Suprapubic skin (tissue), 4 donors: ENCODE results near the gene EPS8L1. TPM values are rescaled to one million over a fixed set of nuclear protein-coding genes. Genes with fewer than 3 reads are reported as not detected.

Experiments used
- DNase-seq, 2 donors: peaks; one replicate each; pipeline ENCODE4 v3.0.0-alpha.2; 2019; ENCODE audit warnings: low spot score in 2 of 2
- H3K27ac ChIP-seq: fragments of 200-600 bp; sonication (generic); one replicate; pipeline ENCODE4 v1.5.1; 2019
- H3K27me3 ChIP-seq: fragments of 200-600 bp; sonication (generic); one replicate; pipeline ENCODE4 v1.5.1; 2019
- H3K36me3 ChIP-seq: fragments of 200-600 bp; sonication (generic); one replicate; pipeline ENCODE4 v1.5.1; 2019
- H3K4me1 ChIP-seq: fragments of 200-600 bp; sonication (generic); one replicate; pipeline ENCODE4 v1.5.1; 2019
- H3K4me3 ChIP-seq: fragments of 200-600 bp; sonication (generic); one replicate; pipeline ENCODE4 v1.5.1; 2019; ENCODE audit warnings: mild to moderate bottlenecking
- H3K9me3 ChIP-seq: fragments of 200-600 bp; sonication (generic); one replicate; pipeline ENCODE4 v1.5.1; 2019
- EP300 ChIP-seq: sonication (generic); formaldehyde crosslinking; IDR thresholded peaks from one replicate; pipeline ENCODE4 v1.6.1; 2017; ENCODE audit warnings: antibody characterized with exemption
- POLR2A ChIP-seq, 2 donors: fragments of 450-650 bp; IDR thresholded peaks; one replicate each; pipeline ENCODE4 v1.6.1; 2017; ENCODE audit warnings: antibody characterized with exemption in 2 of 2, mild to moderate bottlenecking in 2 of 2, moderate library complexity in 2 of 2
- POLR2AphosphoS5 ChIP-seq, 3 donors: sonication (generic); formaldehyde crosslinking; IDR thresholded peaks; one replicate each; pipeline ENCODE4 v1.6.1; 2017; ENCODE audit warnings: antibody characterized with exemption in 3 of 3
- WGBS: methylation state at CpG from one replicate; pipeline ENCODE4 v1.1.5; 2018; 5-methylcytosine and 5-hydroxymethylcytosine counted together
- total RNA-seq, 4 donors: library from RNA; depleted of rRNA; stranded (reverse); fragments of >200 nt; gene quantifications; one replicate each; pipeline ENCODE4 v1.1.0, GENCODE V29; 2016
- TF ChIP-seq, protein P1 (sequence below), 2 donors: fragments of 200-600 bp in 1 of 2; fragments of 450-650 bp in 1 of 2; sonication (generic) in 1 of 2; IDR thresholded peaks; one replicate each; pipeline ENCODE4 v1.5.1; 2016 to 2019; ENCODE audit warnings: antibody characterized with exemption in 2 of 2, mild to moderate bottlenecking in 1 of 2, moderate library complexity in 1 of 2

EPS8L1 gene
- total RNA-seq, 4 donors from 2014 or later: 243 to 384 (median 304) TPM

DNA sequence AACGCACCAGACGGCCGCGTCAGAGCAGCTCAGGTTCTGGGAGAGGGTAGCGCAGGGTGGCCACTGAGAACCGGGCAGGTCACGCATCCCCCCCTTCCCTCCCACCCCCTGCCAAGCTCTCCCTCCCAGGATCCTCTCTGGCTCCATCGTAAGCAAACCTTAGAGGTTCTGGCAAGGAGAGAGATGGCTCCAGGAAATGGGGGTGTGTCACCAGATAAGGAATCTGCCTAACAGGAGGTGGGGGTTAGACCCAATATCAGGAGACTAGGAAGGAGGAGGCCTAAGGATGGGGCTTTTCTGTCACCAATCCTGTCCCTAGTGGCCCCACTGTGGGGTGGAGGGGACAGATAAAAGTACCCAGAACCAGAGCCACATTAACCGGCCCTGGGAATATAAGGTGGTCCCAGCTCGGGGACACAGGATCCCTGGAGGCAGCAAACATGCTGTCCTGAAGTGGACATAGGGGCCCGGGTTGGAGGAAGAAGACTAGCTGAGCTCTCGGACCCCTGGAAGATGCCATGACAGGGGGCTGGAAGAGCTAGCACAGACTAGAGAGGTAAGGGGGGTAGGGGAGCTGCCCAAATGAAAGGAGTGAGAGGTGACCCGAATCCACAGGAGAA lies 39.9 kb downstream of the EPS8L1 start:
- WGBS: 48% methylated on average over 13 of the region's 13 CpGs
- peak overlapping the region; percentile 69 for H3K4me3 ChIP-seq
- peaks cover 62% of the 10 kb centered on the region for H3K4me1 ChIP-seq
- TF ChIP-seq, protein P1, sequence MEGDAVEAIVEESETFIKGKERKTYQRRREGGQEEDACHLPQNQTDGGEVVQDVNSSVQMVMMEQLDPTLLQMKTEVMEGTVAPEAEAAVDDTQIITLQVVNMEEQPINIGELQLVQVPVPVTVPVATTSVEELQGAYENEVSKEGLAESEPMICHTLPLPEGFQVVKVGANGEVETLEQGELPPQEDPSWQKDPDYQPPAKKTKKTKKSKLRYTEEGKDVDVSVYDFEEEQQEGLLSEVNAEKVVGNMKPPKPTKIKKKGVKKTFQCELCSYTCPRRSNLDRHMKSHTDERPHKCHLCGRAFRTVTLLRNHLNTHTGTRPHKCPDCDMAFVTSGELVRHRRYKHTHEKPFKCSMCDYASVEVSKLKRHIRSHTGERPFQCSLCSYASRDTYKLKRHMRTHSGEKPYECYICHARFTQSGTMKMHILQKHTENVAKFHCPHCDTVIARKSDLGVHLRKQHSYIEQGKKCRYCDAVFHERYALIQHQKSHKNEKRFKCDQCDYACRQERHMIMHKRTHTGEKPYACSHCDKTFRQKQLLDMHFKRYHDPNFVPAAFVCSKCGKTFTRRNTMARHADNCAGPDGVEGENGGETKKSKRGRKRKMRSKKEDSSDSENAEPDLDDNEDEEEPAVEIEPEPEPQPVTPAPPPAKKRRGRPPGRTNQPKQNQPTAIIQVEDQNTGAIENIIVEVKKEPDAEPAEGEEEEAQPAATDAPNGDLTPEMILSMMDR (IDR thresholded peaks at IDR 0.05): no peak
- TF ChIP-seq POLR2AphosphoS5 (IDR thresholded peaks at IDR 0.05) (no peak), EP300 (no peak), POLR2A (IDR thresholded peaks at IDR 0.05) (no peak)
- H3K27ac ChIP-seq: peak overlapping the region; percentile 80
- H3K36me3 ChIP-seq: peaks cover 12% of the 10 kb centered on the region
- no peak for DNase-seq
- no peaks in the 10 kb centered on the region for H3K27me3 ChIP-seq
- H3K9me3 ChIP-seq: no peaks in the 10 kb centered on the region

DNA sequence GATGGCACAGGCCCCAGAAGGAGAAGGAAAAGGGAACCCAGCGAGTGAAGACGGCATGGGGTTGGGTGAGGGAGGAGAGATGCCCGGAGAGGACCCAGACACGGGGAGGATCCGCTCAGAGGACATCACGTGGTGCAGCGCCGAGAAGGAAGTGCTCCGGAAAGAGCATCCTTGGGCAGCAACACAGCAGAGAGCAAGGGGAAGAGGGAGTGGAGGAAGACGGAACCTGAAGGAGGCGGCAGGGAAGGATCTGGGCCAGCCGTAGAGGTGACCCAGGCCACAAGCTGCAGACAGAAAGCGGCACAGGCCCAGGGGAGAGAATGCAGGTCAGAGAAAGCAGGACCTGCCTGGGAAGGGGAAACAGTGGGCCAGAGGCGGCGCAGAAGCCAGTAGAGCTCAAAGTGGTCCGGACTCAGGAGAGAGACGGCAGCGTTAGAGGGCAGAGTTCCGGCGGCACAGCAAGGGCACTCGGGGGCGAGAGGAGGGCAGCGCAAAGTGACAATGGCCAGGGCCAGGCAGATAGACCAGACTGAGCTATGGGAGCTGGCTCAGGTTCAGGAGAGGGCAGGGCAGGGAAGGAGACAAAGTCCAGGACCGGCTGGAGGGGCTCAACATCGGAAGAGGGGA lies 40.7 kb downstream of the EPS8L1 start:
- Histone ChIP-seq H3K36me3 (peaks cover 11% of the 10 kb centered on the region), H3K9me3 (no peaks in the 10 kb centered on the region), H3K27ac (peak overlapping the region; percentile 80), H3K4me3 (peak overlapping the region; percentile 69), H3K4me1 (peaks cover 62% of the 10 kb centered on the region), H3K27me3 (no peaks in the 10 kb centered on the region)
- TF ChIP-seq POLR2A (IDR thresholded peaks at IDR 0.05) (no peak), EP300 (no peak), POLR2AphosphoS5 (IDR thresholded peaks at IDR 0.05) (no peak)
- TF ChIP-seq, protein P1 (IDR thresholded peaks at IDR 0.05): no peak
- DNase-seq: peak in 1 of 2 donors; percentile 88
- 1% methylated on average over 25 of the region's 25 CpGs for WGBS

DNA sequence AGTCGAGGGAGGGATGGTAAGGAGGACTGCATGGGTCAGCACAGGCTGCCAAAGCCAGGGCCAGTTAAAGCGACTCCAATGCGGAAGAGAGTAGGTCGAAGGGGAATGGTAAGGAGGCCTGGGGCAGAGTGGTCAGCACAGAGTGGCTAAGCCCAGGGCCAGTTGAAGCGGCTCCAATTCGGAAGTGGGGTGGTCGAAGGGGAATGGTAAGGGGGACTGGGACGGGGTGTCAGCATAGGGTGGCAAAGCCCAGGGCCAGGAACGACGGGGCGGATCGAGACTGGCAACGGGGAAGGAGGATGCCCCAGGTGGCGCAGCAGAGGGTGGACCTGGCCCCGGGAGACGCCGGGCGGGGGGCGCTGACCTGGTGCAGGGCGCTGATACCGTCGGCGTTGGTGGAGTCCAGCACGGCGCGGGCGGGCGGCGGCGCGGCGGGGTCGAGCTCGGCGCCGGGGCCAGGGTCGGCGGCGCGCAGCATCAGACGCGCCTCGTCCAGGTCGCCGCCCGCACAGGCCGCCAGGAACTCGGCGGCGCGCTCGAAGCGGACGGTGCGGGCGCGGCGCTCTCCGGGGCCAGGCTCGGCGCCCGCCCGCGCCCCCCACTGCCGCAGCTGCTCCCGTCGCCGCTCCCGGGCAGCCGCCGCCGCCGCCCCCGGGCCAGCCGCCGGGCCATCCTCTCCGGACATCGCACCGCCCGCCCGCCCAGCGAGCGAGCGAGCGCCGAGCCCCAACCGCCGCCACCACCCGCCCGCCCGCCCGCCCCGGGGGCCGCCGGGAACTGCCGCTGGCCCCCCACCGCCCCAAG lies 41.4 kb downstream of the EPS8L1 start, which contains the start of gene PPP1R12C:
Gene PPP1R12C, minus strand, starts transcription at position 779 of the 804 bp plus-strand sequence. Its CDS starts 94 bp downstream, at position 685.
- under 1% methylated on average over 22 of the region's 97 CpGs for WGBS
- TF ChIP-seq POLR2A (IDR thresholded peaks at IDR 0.05) (peak in 1 of 2 donors; percentile 34), EP300 (no peak)
- Histone ChIP-seq H3K27me3 (no peaks in the 10 kb centered on the region), H3K4me1 (peaks cover 56% of the 10 kb centered on the region), H3K4me3 (peak within 1 kb of the TSS; percentile 69), H3K27ac (peak within 1 kb of the TSS; percentile 80), H3K9me3 (no peaks in the 10 kb centered on the region), H3K36me3 (peaks cover 6% of the 10 kb centered on the region)
- no peak for DNase-seq

DNA sequence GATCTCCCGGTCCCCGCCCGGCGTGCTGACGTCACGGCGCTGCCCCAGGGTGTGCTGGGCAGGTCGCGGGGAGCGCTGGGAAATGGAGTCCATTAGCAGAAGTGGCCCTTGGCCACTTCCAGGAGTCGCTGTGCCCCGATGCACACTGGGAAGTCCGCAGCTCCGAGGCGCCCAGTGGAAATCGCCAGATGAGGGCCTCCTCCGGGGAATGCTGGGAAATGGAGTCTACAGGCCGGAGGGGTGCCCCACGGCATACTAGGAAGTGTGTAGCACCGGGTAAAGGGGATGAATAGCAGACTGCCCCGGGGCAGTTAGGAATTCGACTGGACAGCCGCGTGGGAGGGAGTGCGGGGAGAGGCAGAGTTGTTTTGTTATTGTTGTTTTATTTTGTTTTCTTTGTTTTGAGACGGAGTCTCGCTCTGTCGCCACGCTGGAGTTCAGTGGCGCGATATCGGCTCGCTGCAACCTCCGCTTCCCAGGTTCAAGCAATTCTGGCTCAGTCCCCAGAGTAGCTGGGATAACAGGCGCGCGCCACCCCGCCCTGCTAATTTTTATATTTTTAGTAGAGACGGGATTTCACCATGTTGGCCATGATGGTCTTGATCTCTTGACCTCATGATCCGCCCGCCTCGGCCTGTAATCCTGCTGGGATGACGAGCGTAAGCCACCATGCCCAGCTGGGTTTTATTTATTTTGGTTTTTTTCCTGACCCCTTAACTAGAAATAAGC lies 42.2 kb downstream of the EPS8L1 start:
- Histone ChIP-seq H3K9me3 (no peaks in the 10 kb centered on the region), H3K36me3 (no peaks in the 10 kb centered on the region), H3K4me3 (peak overlapping the region; percentile 69), H3K27me3 (no peaks in the 10 kb centered on the region), H3K27ac (peak overlapping the region; percentile 80), H3K4me1 (peaks cover 48% of the 10 kb centered on the region)
- WGBS: under 1% methylated on average over 31 of the region's 44 CpGs
- DNase-seq: peak; percentile 98 to 99
- no peak for TF ChIP-seq POLR2A (IDR thresholded peaks at IDR 0.05)
- TF ChIP-seq POLR2AphosphoS5 (IDR thresholded peaks at IDR 0.05): peak in 2 of 3 donors; percentile 33 to 84

DNA sequence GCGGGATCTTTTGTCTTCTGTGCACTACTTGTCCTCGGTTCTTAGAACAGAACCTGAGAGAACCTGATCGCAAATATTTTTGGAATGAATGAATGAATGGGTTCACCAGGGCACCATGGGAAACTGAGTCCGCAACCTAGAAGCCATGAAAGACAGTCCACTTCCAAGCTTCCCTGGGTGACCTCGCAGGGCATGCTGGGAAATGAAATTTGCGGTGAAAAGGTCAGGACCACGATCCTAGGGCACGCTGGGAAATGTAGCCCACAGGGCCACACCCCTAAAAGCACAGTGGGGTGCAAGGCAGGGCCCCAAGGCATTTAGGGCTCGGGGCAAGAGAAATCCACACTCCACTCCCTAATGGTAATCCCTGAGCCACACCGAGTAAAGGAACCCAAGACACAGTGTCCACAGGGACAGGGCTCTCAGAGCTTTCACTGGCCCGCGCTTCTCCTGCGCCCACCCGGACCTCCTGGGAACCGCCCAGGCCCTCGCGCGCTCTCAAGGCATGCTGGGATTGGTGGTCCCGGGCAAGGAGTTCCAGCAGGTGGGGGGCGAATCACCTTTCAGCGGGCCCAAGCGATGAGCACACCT lies 42.8 kb downstream of the EPS8L1 start:
- 27% methylated on average over 22 of the region's 22 CpGs for WGBS
- Histone ChIP-seq H3K4me1 (peaks cover 42% of the 10 kb centered on the region), H3K27ac (no peak overlapping the region)

More for the DNA sequence above, 42.8 kb downstream of the EPS8L1 start:
- Histone ChIP-seq H3K27me3 (peaks cover 3% of the 10 kb centered on the region), H3K36me3 (no peaks in the 10 kb centered on the region), H3K9me3 (no peaks in the 10 kb centered on the region), H3K4me3 (peak overlapping the region; percentile 69)
- TF ChIP-seq, protein P1 (IDR thresholded peaks at IDR 0.05): peak in 1 of 2 donors; percentile 3
- TF ChIP-seq POLR2A (IDR thresholded peaks at IDR 0.05): no peak
- no peak for DNase-seq
